K562 (cell line): ENCODE measurements around the gene ADAMTSL3. TPM values are rescaled to one million over a fixed set of nuclear protein-coding genes. Genes with fewer than 3 reads are reported as not detected.

Experiments used
- ATAC-seq: fragments of 200-7000 bp; cut with Tn5 transposase; 3 replicates; pipeline ENCODE4 v1.9.1; 2020; ENCODE audit warnings: moderate library complexity
- BruUV-seq: library from RNA; stranded (reverse); fragments of 400-500 nt; replicated peaks from 2 replicates; lab custom pipeline; 2021; lab: Mats Ljungman, UMichigan
- CTCF ChIA-PET: fragments of 300-600 bp; formaldehyde crosslinking; extraction: SDS; loops from one replicate; lab custom pipeline; 2021; ENCODE audit warnings: low intra/inter-chr PET ratio; lab: Yijun Ruan, JAX
- POLR2A ChIA-PET: fragments of 300-600, 350-650 bp; sonication (Branson Sonifier 250); formaldehyde crosslinking; extraction: SDS; loops from one replicate; lab custom pipeline; 2021; ENCODE audit warnings: antibody characterized with exemption, inconsistent platforms; lab: Yijun Ruan, JAX
- DNase-seq, 4 experiments: peaks; one replicate each; pipeline versions ENCODE4 v3.0.0 to v3.0.0-alpha.2; 2011 to 2018; ENCODE audit warnings: low spot score in 3 of 4, mixed read lengths in 3 of 4; ENCODE audit errors: extremely low read depth in 1 of 4
- FAIRE-seq: peaks from 2 replicates; lab custom pipeline; 2011; peaks lifted over from hg19 to GRCh38; lab: Jason Lieb, UNC
- H2AFZ ChIP-seq: 2 replicates; pipeline ENCODE4 v1.6.0; 2011; ENCODE audit warnings: low read depth, low read length, control low read depth, inconsistent platforms
- H3K27ac ChIP-seq: fragments of 200-600 bp; 3 replicates; pipeline ENCODE4 v1.8.0; 2011; ENCODE audit warnings: low read depth, mild to moderate bottlenecking, control low read depth, inconsistent platforms, low read length, moderate library complexity, mixed read lengths; ENCODE audit errors: extremely low read depth
- H3K27me3 ChIP-seq, 2 experiments: fragments of 300-600 bp in 1 of 2; 2 replicates in 1 of 2; 3 replicates in 1 of 2; pipeline versions ENCODE4 v1.6.0 to v1.8.0; 2011; ENCODE audit warnings: inconsistent platforms in 2 of 2, low read length in 2 of 2, mild to moderate bottlenecking in 1 of 2, mixed read lengths in 1 of 2, moderate library complexity in 1 of 2; ENCODE audit not compliant: control insufficient read depth in 2 of 2, insufficient read depth in 2 of 2
- H3K36me3 ChIP-seq: fragments of 300-600 bp; 3 replicates; pipeline ENCODE4 v1.8.0; 2011; ENCODE audit warnings: mild to moderate bottlenecking, low read length, inconsistent platforms; ENCODE audit not compliant: control insufficient read depth, insufficient read depth
- H3K4me1 ChIP-seq, 2 experiments: fragments of 200-600 bp in 1 of 2; replicated peaks in 1 of 2; 2 replicates in 1 of 2; 3 replicates in 1 of 2; pipeline versions ENCODE4 v1.5.1 to v1.8.0; 2011; ENCODE audit warnings: inconsistent platforms in 2 of 2, low read length in 2 of 2, mild to moderate bottlenecking in 1 of 2, mixed read lengths in 1 of 2, moderate library complexity in 1 of 2; ENCODE audit not compliant: control insufficient read depth in 2 of 2, insufficient read depth in 2 of 2
- H3K4me2 ChIP-seq: 2 replicates; pipeline ENCODE4 v1.6.1; 2011; ENCODE audit warnings: low read length, control low read depth, inconsistent platforms, mixed read lengths; ENCODE audit not compliant: insufficient read depth
- H3K4me3 ChIP-seq: fragments of 200-600 bp; sonication (generic), shearing (Covaris generic); 2 replicates; pipeline ENCODE4 v1.5.1; 2016; ENCODE audit warnings: control low read depth, inconsistent platforms
- H3K79me2 ChIP-seq: fragments of 200-600 bp; 3 replicates; pipeline ENCODE4 v1.8.0; 2011; ENCODE audit warnings: low read length, inconsistent platforms; ENCODE audit not compliant: control insufficient read depth, insufficient read depth
- H3K9ac ChIP-seq, 2 experiments: 2 replicates each; pipeline versions ENCODE4 v1.6.0 to v1.6.1; 2011; ENCODE audit warnings: low read depth in 2 of 2, low read length in 2 of 2, control low read depth in 1 of 2, inconsistent platforms in 1 of 2, mild to moderate bottlenecking in 1 of 2, mixed read lengths in 1 of 2; ENCODE audit not compliant: insufficient read depth in 1 of 2
- H3K9me1 ChIP-seq: one replicate; pipeline ENCODE4 v1.6.0; 2011; ENCODE audit warnings: inconsistent platforms, mild to moderate bottlenecking, low read length, moderate library complexity; ENCODE audit not compliant: control insufficient read depth, insufficient read depth
- H3K9me3 ChIP-seq: replicated peaks from 2 replicates; pipeline ENCODE4 v1.5.1; 2011; ENCODE audit warnings: low read depth, low read length, inconsistent platforms; ENCODE audit not compliant: control insufficient read depth, insufficient read depth
- H4K20me1 ChIP-seq: replicated peaks from 2 replicates; pipeline ENCODE4 v1.6.1; 2011; ENCODE audit warnings: low read length, inconsistent platforms, mixed read lengths; ENCODE audit not compliant: control insufficient read depth, insufficient read depth
- ATF6 ChIP-seq: sonication (generic); formaldehyde crosslinking; IDR thresholded peaks from 2 replicates; pipeline ENCODE4 v1.4.0; 2020; ENCODE audit warnings: mild to moderate bottlenecking, missing genetic modification reagents
- BRF1 ChIP-seq: IDR thresholded peaks from 3 replicates; pipeline ENCODE4 v1.6.1; 2011; ENCODE audit warnings: borderline replicate concordance, mild to moderate bottlenecking; ENCODE audit not compliant: insufficient read length; ENCODE audit errors: extremely low read depth
- C11orf30 ChIP-seq: fragments of 450-650 bp; IDR thresholded peaks from 2 replicates; pipeline ENCODE4 v1.6.1; 2016; ENCODE audit warnings: low read depth, mild to moderate bottlenecking
- GTF2A2 ChIP-seq: IDR thresholded peaks from 2 replicates; pipeline ENCODE4 v1.6.1; 2016; ENCODE audit warnings: mild to moderate bottlenecking, missing genetic modification characterization, missing compliant biosample characterization
- HMBOX1 ChIP-seq: sonication (generic); IDR thresholded peaks from 2 replicates; pipeline ENCODE4 v1.6.1; 2016
- MAFK ChIP-seq: IDR thresholded peaks from 2 replicates; pipeline ENCODE4 v1.6.1; 2011; ENCODE audit warnings: low read length, improper control_type of control experiment
- NR1H2 ChIP-seq: sonication (generic); formaldehyde crosslinking; IDR thresholded peaks from 2 replicates; pipeline ENCODE4 v1.4.0; 2020; ENCODE audit warnings: mild to moderate bottlenecking, missing genetic modification reagents
- PPARD ChIP-seq: fragments of 250-450 bp; sonication (Bioruptor Pico); IDR thresholded peaks from 2 replicates; pipeline ENCODE4 v1.8.0; 2022; ENCODE audit warnings: inconsistent platforms, mild to moderate bottlenecking, moderate library complexity
- RBBP5 ChIP-seq: fragments of 200-600 bp; sonication (generic); IDR thresholded peaks from 2 replicates; pipeline ENCODE4 v1.6.1; 2012; ENCODE audit warnings: borderline replicate concordance, mild to moderate bottlenecking, low read length, control low read depth, inconsistent platforms; ENCODE audit not compliant: insufficient read depth, poor library complexity, severe bottlenecking
- SREBF1 ChIP-seq: fragments of 150-350 bp; IDR thresholded peaks from 2 replicates; pipeline ENCODE4 v1.6.1; 2014; ENCODE audit warnings: antibody characterized with exemption, low read depth, low read length, borderline replicate concordance
- TAL1 ChIP-seq: fragments of 450-650 bp; IDR thresholded peaks from 2 replicates; pipeline ENCODE4 v1.6.1; 2016; ENCODE audit warnings: mild to moderate bottlenecking
- ZBTB12 ChIP-seq: fragments of 250-450 bp; sonication (Bioruptor Pico); IDR thresholded peaks from 2 replicates; pipeline ENCODE4 v1.4.0; 2020
- ZNF277 ChIP-seq: fragments of 250-450 bp; sonication (Bioruptor Pico); IDR thresholded peaks from 2 replicates; pipeline ENCODE4 v1.8.0; 2022; ENCODE audit warnings: inconsistent platforms, mild to moderate bottlenecking, moderate library complexity, borderline replicate concordance
- ZNF518B ChIP-seq: fragments of 250-450 bp; sonication (Bioruptor Pico); IDR thresholded peaks from 2 replicates; pipeline ENCODE4 v1.5.0; 2021; ENCODE audit warnings: mild to moderate bottlenecking, moderate library complexity
- WGBS: fragments of 100-300 bp; shearing (Covaris generic); methylation state at CpG from one replicate; pipeline ENCODE4 v1.1.6; 2016; ENCODE audit warnings: low coverage, mixed read lengths; ENCODE audit not compliant: insufficient coverage; ENCODE audit errors: missing lambda C conversion rate; 5-methylcytosine and 5-hydroxymethylcytosine counted together
- in situ Hi-C: fragments of 300-500 bp; cut with MboI; formaldehyde crosslinking; loops from 4 replicates; pipeline ENCODE4 v1.15.0; 2018; ENCODE audit warnings: inconsistent platforms, mixed read lengths
- intact Hi-C: fragments of 100-400 bp; cut with micrococcal nuclease; formaldehyde crosslinking; loops from 2 replicates; pipeline ENCODE4 v1.14.2; 2022
- polyA plus RNA-seq, 8 experiments: library from polyadenylated mRNA; depleted of rRNA in 4 of 8; stranded (reverse) in 5 of 8; unstranded in 3 of 8; fragments of >200 nt; fragmentation: Nextera tagmentation in 2 of 8; fragmentation: Illumina TruSeq in 1 of 8; extraction: Ambion mirVana in 2 of 8; extraction: Trizol in 1 of 8; gene quantifications; 2 replicates each; pipeline versions ENCODE4 v1.2.1 to v1.2.3, GENCODE V29; 2011 to 2014; ENCODE audit warnings: inconsistent platforms in 1 of 8, missing spikeins in 1 of 8
- total RNA-seq, 7 experiments: library from RNA; depleted of rRNA in 6 of 7; stranded (reverse); fragments of >200 nt in 6 of 7; fragmentation: Illumina TruSeq in 2 of 7; extraction: Trizol in 2 of 7; gene quantifications; 2 replicates each; pipeline versions ENCODE4 v1.2.1 to v1.2.3, GENCODE V29; 2011 to 2021; ENCODE audit warnings: low replicate concordance in 1 of 7

ADAMTSL3 gene
- total and polyA plus RNA-seq, 9 of the 15 experiments (the other 6 are each of a cell fraction or from before 2014, with no cell fraction given): 0.01 to 0.18 (median 0.07) TPM; not detected in 3

GRCh38 chr15:83893308-83893707 is 239.4 kb downstream of the ADAMTSL3 start:
- no peaks in the 10 kb centered on the region for H3K9me3 ChIP-seq
- ATAC-seq (no peak), DNase-seq (no peak), FAIRE-seq (no peak)
- H2AFZ ChIP-seq: no peak overlapping the region
- H3K27me3 ChIP-seq: no peaks in the 10 kb centered on the region
- H3K4me3 ChIP-seq: no peak overlapping the region
- H3K36me3 ChIP-seq: no peaks in the 10 kb centered on the region
- no peaks in the 10 kb centered on the region for H3K79me2 ChIP-seq
- POLR2A ChIA-PET: no interaction called here
- WGBS: 0% methylated on average over 3 of the region's 3 CpGs
- no peak overlapping the region for H3K27ac ChIP-seq
- no peak overlapping the region for H3K4me2 ChIP-seq
- H3K9ac ChIP-seq: no peak overlapping the region
- H3K9me1 ChIP-seq: no peaks in the 10 kb centered on the region
- no peaks in the 10 kb centered on the region for H4K20me1 ChIP-seq
- H3K4me1 ChIP-seq: no peaks in the 10 kb centered on the region
- no TSS peak for BruUV-seq
- intact Hi-C loops (no loop called here), in situ Hi-C loops (no loop called here)
- CTCF ChIA-PET: no interaction called here
- TF ChIP-seq SREBF1 (no peak), TAL1 (no peak), MAFK (peak; percentile 35; the same call in 1 of the 2 replicates), BRF1 (no peak), C11orf30 (peak; percentile 33; the same call in 1 of the 2 replicates), HMBOX1 (no peak), PPARD (no peak), ATF6 (CRISPR knock-in tag) (no peak), NR1H2 (no peak), ZNF277 (CRISPR knock-in tag) (no peak), RBBP5 (no peak), ZBTB12 (CRISPR knock-in tag) (no peak), ZNF518B (no peak), GTF2A2 (no peak)
